ENCODE results near the gene SCAMP2.
A peak's percentile ranks its signal among the peaks of the same experiment; 100 is the strongest.

Gene SCAMP2

GRCh38 chr15:74857671-74858368 is 15.3 kb downstream of the SCAMP2 start:
- no peaks in the 10 kb centered on the region for H3K27me3 ChIP-seq (ENCODE audit: insufficient read depth, low read length)
- H3K4me3 ChIP-seq (ENCODE audit: low read length), result no peak overlapping the region
- WGBS, result 90% methylated on average over 9 of the region's 9 CpGs
- no peak overlapping the region for H3K27ac ChIP-seq (ENCODE audit: low read depth, low read length)
- no peak overlapping the region for H3K9ac ChIP-seq (ENCODE audit: low read depth, low read length)
- H3K9me3 ChIP-seq (ENCODE audit: insufficient read depth, low read depth, low read length), result no peaks in the 10 kb centered on the region
- H3K4me1 ChIP-seq (ENCODE audit: insufficient read depth, low read length), result no peaks in the 10 kb centered on the region
- H3K36me3 ChIP-seq (ENCODE audit: insufficient read depth, low read length), result peaks cover 16% of the 10 kb centered on the region

DNA sequence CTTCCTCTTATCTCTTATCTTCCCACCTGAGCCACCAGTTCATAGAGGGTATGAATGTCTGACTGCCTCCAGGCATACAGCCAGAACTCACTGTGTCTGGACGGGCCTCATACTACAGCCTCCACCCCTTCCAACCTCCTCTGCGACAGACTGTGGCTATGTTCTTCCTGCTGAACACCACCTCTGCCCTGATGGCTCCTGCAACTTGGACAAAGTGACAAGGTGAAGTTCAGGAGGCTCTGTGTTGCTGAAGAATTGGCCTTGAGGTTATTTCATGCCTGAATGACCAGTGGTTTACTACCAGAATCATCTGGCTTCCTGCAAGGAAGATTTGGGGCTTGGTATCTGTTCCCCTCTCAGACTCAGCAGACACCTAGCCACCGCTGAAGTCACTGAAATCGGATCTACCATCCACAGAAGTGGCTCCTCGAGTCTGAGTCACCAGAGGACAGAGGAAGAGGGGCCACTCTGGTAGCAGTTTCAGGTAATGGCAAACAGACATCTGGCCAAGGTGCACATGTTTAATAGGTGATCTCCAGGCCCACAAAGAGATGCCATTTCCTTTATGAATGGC is 16.0 kb downstream of the SCAMP2 start:
- Histone ChIP-seq H3K9me3 (ENCODE audit: insufficient read depth, low read depth, low read length) (no peaks in the 10 kb centered on the region), H3K4me3 (ENCODE audit: low read length) (no peak overlapping the region), H3K9ac (ENCODE audit: low read depth, low read length) (no peak overlapping the region), H3K4me1 (ENCODE audit: insufficient read depth, low read length) (no peaks in the 10 kb centered on the region), H3K27me3 (ENCODE audit: insufficient read depth, low read length) (no peaks in the 10 kb centered on the region), H3K36me3 (ENCODE audit: insufficient read depth, low read length) (peaks cover 23% of the 10 kb centered on the region), H3K27ac (ENCODE audit: low read depth, low read length) (no peak overlapping the region)
- 91% methylated on average over 5 of the region's 5 CpGs for WGBS

GRCh38 chr15:74856537-74856936 is 16.6 kb downstream of the SCAMP2 start:
- no peak overlapping the region for H3K4me3 ChIP-seq (ENCODE audit: low read length)
- 100% methylated on average over 1 of the region's 1 CpG for WGBS
- no peaks in the 10 kb centered on the region for H3K27me3 ChIP-seq (ENCODE audit: insufficient read depth, low read length)
- H3K4me1 ChIP-seq (ENCODE audit: insufficient read depth, low read length), result no peaks in the 10 kb centered on the region
- H3K27ac ChIP-seq (ENCODE audit: low read depth, low read length), result no peak overlapping the region
- no peak overlapping the region for H3K9ac ChIP-seq (ENCODE audit: low read depth, low read length)
- H3K9me3 ChIP-seq (ENCODE audit: insufficient read depth, low read depth, low read length), result no peaks in the 10 kb centered on the region
- peaks cover 29% of the 10 kb centered on the region for H3K36me3 ChIP-seq (ENCODE audit: insufficient read depth, low read length)

- H3K27me3 ChIP-seq (ENCODE audit: insufficient read depth, low read length), result no peaks in the 10 kb centered on the region
- WGBS, result 87% methylated on average over 2 of the region's 2 CpGs
- peaks cover 35% of the 10 kb centered on the region for H3K36me3 ChIP-seq (ENCODE audit: insufficient read depth, low read length)
- H3K4me3 ChIP-seq (ENCODE audit: low read length), result no peak overlapping the region
- H3K9me3 ChIP-seq (ENCODE audit: insufficient read depth, low read depth, low read length), result no peaks in the 10 kb centered on the region
- no peaks in the 10 kb centered on the region for H3K4me1 ChIP-seq (ENCODE audit: insufficient read depth, low read length)
- H3K9ac ChIP-seq (ENCODE audit: low read depth, low read length), result no peak overlapping the region
- H3K27ac ChIP-seq (ENCODE audit: low read depth, low read length), result no peak overlapping the region
Observed at GRCh38 chr15:74855857-74856256, 17.3 kb downstream of the SCAMP2 start.

DNA sequence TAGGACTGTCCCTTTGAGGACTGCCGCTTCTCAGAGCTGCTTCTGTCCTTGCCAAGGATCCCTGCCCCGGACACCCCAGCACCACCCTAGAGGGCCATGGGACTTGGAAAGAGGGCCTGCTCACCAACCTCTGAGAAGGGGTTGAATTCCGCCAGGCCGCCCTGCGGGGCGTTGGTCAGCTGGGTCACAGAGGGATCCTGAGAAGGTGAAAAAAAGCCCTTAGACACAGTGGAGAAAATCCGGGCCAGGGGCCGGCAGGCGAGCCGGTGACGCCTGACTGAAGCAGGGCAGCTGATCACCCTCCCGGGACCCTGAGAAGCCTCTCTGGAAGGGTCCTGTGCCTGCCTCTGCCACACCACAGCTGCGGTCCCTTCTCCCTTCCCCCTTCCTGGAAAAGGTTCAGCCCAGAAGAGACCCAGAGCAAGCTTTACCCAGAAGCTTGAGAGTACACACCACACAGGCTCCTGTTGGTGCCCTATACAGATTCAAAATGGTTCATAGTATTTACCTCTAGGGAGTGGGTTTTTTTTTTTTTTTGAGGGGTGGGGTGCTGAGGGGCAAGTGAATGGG is 18.6 kb downstream of the SCAMP2 start:
- 93% methylated on average over 13 of the region's 13 CpGs for WGBS
- Histone ChIP-seq H3K36me3 (ENCODE audit: insufficient read depth, low read length) (peaks cover 48% of the 10 kb centered on the region), H3K4me1 (ENCODE audit: insufficient read depth, low read length) (no peaks in the 10 kb centered on the region), H3K27me3 (ENCODE audit: insufficient read depth, low read length) (no peaks in the 10 kb centered on the region), H3K9ac (ENCODE audit: low read depth, low read length) (no peak overlapping the region), H3K4me3 (ENCODE audit: low read length) (no peak overlapping the region), H3K9me3 (ENCODE audit: insufficient read depth, low read depth, low read length) (no peaks in the 10 kb centered on the region), H3K27ac (ENCODE audit: low read depth, low read length) (no peak overlapping the region)

GRCh38 chr15:74851960-74852359 is 21.2 kb downstream of the SCAMP2 start:
- WGBS, result 95% methylated on average over 7 of the region's 7 CpGs
- H3K4me1 ChIP-seq (ENCODE audit: insufficient read depth, low read length), result no peaks in the 10 kb centered on the region
- no peak overlapping the region for H3K4me3 ChIP-seq (ENCODE audit: low read length)
- peaks cover 62% of the 10 kb centered on the region for H3K36me3 ChIP-seq (ENCODE audit: insufficient read depth, low read length)
- H3K9ac ChIP-seq (ENCODE audit: low read depth, low read length), result no peak overlapping the region
- no peak overlapping the region for H3K27ac ChIP-seq (ENCODE audit: low read depth, low read length)
- H3K27me3 ChIP-seq (ENCODE audit: insufficient read depth, low read length), result no peaks in the 10 kb centered on the region
- H3K9me3 ChIP-seq (ENCODE audit: insufficient read depth, low read depth, low read length), result no peaks in the 10 kb centered on the region

DNA sequence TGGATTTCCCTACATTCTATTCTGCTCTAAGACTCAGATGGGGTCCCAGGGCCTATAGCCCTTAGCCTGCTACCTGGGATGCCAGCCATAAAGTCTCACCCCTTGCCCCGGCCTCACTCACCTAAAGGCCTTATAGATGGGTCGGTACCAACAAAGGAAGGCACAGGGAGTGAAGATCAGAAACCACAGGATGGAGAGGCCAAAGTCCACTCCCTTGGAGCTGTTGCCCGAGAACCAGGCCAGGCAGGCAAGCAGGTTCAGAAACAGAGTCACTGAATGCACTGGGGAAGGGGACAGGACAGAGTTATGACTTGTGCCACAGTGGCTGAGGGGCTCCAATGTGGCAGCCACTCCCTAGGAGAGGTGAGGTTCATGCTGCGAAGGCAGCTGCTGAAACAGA is 22.8 kb downstream of the SCAMP2 start:
- no peak overlapping the region for H3K9ac ChIP-seq (ENCODE audit: low read depth, low read length)
- no peaks in the 10 kb centered on the region for H3K4me1 ChIP-seq (ENCODE audit: insufficient read depth, low read length)
- 96% methylated on average over 4 of the region's 4 CpGs for WGBS
- no peaks in the 10 kb centered on the region for H3K9me3 ChIP-seq (ENCODE audit: insufficient read depth, low read depth, low read length)
- no peak overlapping the region for H3K27ac ChIP-seq (ENCODE audit: low read depth, low read length)
- H3K4me3 ChIP-seq (ENCODE audit: low read length), result no peak overlapping the region
- H3K36me3 ChIP-seq (ENCODE audit: insufficient read depth, low read length), result peaks cover 59% of the 10 kb centered on the region
- H3K27me3 ChIP-seq (ENCODE audit: insufficient read depth, low read length), result no peaks in the 10 kb centered on the region

DNA sequence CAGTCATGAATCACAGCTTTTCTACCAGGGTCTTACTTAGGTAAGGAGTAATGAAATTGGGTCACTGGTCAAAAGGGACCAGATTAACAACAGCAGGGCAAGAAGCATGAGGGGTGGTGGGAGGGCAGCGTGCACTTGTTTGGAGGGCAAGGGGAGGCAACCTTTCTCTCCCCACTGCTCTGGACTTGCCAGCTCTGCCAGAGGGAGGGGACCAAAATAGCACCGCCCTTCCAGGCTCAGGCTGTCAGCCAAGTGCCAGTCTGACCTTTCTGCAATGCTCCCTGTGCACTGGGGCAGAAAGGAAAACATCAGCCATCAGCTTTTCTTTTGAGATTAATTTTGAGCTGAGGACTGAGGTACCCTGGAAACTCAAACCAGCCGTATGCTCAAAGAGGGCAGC is 25.7 kb downstream of the SCAMP2 start:
- Histone ChIP-seq H3K4me3 (ENCODE audit: low read length) (no peak overlapping the region), H3K36me3 (ENCODE audit: insufficient read depth, low read length) (peaks cover 45% of the 10 kb centered on the region), H3K4me1 (ENCODE audit: insufficient read depth, low read length) (peaks cover 12% of the 10 kb centered on the region; the same call in 1 of the 2 replicates), H3K9ac (ENCODE audit: low read depth, low read length) (no peak overlapping the region), H3K9me3 (ENCODE audit: insufficient read depth, low read depth, low read length) (no peaks in the 10 kb centered on the region), H3K27me3 (ENCODE audit: insufficient read depth, low read length) (no peaks in the 10 kb centered on the region), H3K27ac (ENCODE audit: low read depth, low read length) (no peak overlapping the region)
- 95% methylated on average over 3 of the region's 3 CpGs for WGBS

DNA sequence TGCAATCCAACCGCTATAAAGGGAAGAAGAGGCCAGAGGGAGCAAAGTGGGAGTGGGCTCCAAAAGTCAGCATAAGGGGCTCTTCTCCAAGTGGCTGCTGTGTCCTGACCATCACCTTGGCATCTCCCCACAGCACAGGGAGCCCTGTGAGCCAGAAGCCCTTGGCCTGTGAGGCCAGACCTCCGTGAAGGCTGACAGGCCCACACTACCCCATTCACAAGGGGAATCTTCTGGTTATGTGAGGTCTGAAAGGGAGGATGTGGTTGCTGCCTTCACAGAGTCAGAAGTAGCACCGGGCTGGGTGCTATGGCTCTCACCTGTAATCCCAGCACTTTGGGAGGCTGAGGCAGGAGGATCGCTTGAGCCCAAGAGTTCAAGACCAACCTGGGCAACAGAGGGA is 27.6 kb downstream of the SCAMP2 start:
- no peak overlapping the region for H3K9ac ChIP-seq (ENCODE audit: low read depth, low read length)
- no peak overlapping the region for H3K4me3 ChIP-seq (ENCODE audit: low read length)
- H3K36me3 ChIP-seq (ENCODE audit: insufficient read depth, low read length), result peaks cover 30% of the 10 kb centered on the region
- WGBS, result 91% methylated on average over 4 of the region's 4 CpGs
- no peaks in the 10 kb centered on the region for H3K27me3 ChIP-seq (ENCODE audit: insufficient read depth, low read length)
- H3K9me3 ChIP-seq (ENCODE audit: insufficient read depth, low read depth, low read length), result no peaks in the 10 kb centered on the region
- peaks cover 19% of the 10 kb centered on the region; the same call in 1 of the 2 replicates for H3K4me1 ChIP-seq (ENCODE audit: insufficient read depth, low read length)
- H3K27ac ChIP-seq (ENCODE audit: low read depth, low read length), result no peak overlapping the region

DNA sequence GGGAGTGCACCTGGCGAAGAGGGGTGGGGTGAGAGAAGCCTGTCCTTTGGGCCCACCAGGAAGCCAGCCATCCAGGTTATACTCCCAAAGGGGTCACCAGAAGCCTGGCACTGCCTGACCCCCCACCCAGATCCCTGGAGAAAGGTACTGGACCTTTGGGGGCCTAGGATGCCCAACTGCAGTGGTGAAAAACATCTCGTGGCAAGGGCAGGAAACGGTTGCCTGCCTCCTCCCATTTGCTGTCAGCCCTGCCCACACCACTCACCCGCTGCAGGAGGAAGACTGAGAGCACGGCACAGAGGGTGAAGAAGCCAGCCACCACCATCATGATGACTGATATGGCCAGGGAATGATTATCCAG is 28.0 kb downstream of the SCAMP2 start:
- H3K27ac ChIP-seq (ENCODE audit: low read depth, low read length), result no peak overlapping the region
- H3K4me3 ChIP-seq (ENCODE audit: low read length), result no peak overlapping the region
- WGBS, result 89% methylated on average over 5 of the region's 5 CpGs
- H3K9ac ChIP-seq (ENCODE audit: low read depth, low read length), result no peak overlapping the region
- no peaks in the 10 kb centered on the region for H3K9me3 ChIP-seq (ENCODE audit: insufficient read depth, low read depth, low read length)
- H3K27me3 ChIP-seq (ENCODE audit: insufficient read depth, low read length), result no peaks in the 10 kb centered on the region
- H3K4me1 ChIP-seq (ENCODE audit: insufficient read depth, low read length), result peaks cover 19% of the 10 kb centered on the region; the same call in 1 of the 2 replicates
- peaks cover 29% of the 10 kb centered on the region for H3K36me3 ChIP-seq (ENCODE audit: insufficient read depth, low read length)

- H3K27ac ChIP-seq (ENCODE audit: low read depth, low read length), result no peak overlapping the region
- no peaks in the 10 kb centered on the region for H3K27me3 ChIP-seq (ENCODE audit: insufficient read depth, low read length)
- WGBS, result 87% methylated on average over 10 of the region's 12 CpGs
- 0 out of 2 replicates have a peak overlapping the region, but pooled peaks have one; percentile 14 for H3K4me3 ChIP-seq (ENCODE audit: low read length)
- peak overlapping the region; percentile 97; the same call in 1 of the 2 replicates for H3K9ac ChIP-seq (ENCODE audit: low read depth, low read length)
- peaks cover 23% of the 10 kb centered on the region for H3K36me3 ChIP-seq (ENCODE audit: insufficient read depth, low read length)
- no peaks in the 10 kb centered on the region for H3K9me3 ChIP-seq (ENCODE audit: insufficient read depth, low read depth, low read length)
- H3K4me1 ChIP-seq (ENCODE audit: insufficient read depth, low read length), result peaks cover 19% of the 10 kb centered on the region; the same call in 1 of the 2 replicates
Observed at GRCh38 chr15:74844319-74845207, 28.6 kb downstream of the SCAMP2 start.

All from HUES64 (cell line).